Progenitor cell of endocrine pancreas (in vitro differentiated cells): Measurements from ENCODE around the gene ZBTB21. TPM values are rescaled to one million over a fixed set of nuclear protein-coding genes. Genes with fewer than 3 reads are reported as not detected.
A peak's percentile ranks its signal among the peaks of the same experiment; 100 is the strongest.

ENCODE experiments used
- DNase-seq: peaks from one replicate; pipeline ENCODE4 v3.0.0; 2021; ENCODE audit warnings: low spot score; ENCODE audit not compliant: unreplicated experiment
- H3K27ac Mint-ChIP-seq: 2 replicates; pipeline ENCODE4 v1.8.0; 2021; ENCODE audit warnings: mild to moderate bottlenecking, moderate library complexity, mixed read lengths
- H3K27me3 Mint-ChIP-seq: 2 replicates; pipeline ENCODE4 v1.8.0; 2021; ENCODE audit warnings: mixed read lengths
- H3K36me3 Mint-ChIP-seq: 2 replicates; pipeline ENCODE4 v1.8.0; 2022; ENCODE audit warnings: mixed read lengths; ENCODE audit not compliant: insufficient read depth
- H3K4me1 Mint-ChIP-seq: 2 replicates; pipeline ENCODE4 v1.8.0; 2021; ENCODE audit warnings: low read depth, mixed read lengths
- H3K4me3 Mint-ChIP-seq: 2 replicates; pipeline ENCODE4 v1.8.0; 2021; ENCODE audit warnings: low read depth, mild to moderate bottlenecking, moderate library complexity, mixed read lengths
- H3K9me3 Mint-ChIP-seq: 2 replicates; pipeline ENCODE4 v1.8.0; 2021; ENCODE audit warnings: low read depth, mixed read lengths
- CTCF ChIP-seq: fragments of 200-600 bp; sonication (generic); IDR thresholded peaks from one replicate; pipeline ENCODE4 v1.5.0; 2021; ENCODE audit warnings: antibody characterized with exemption, mild to moderate bottlenecking; ENCODE audit not compliant: unreplicated experiment
- total RNA-seq: library from RNA; stranded (reverse); gene quantifications from 2 replicates; pipeline ENCODE4 v1.2.1, GENCODE V29; 2021

The ZBTB21 gene
- total RNA-seq, 1 donor from 2014 or later = 15.7 TPM

DNA sequence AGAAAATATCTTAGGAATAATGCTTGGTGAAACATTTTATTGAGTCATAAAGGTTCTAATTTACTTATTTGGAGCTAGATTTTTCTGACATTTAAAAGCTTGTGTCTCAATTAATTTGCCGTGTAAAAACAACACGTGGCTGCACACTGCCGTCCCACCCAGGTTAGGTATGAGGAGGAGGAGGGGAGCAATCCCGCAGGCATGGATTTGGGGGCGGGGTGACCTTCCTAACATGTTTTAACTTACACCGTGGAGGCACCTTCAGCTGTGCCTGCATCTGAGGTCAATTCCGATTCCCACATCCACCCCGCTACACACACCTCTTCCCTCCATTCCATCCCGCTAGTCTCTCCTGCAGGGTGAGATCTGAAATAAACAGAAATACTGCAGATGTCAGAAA is 32.5 kb upstream of the ZBTB21 start:
- no peak for DNase-seq
- no peak for TF ChIP-seq CTCF
- H3K4me3 Mint-ChIP-seq = no peak overlapping the region
- H3K4me1 Mint-ChIP-seq = peaks cover 10% of the 10 kb centered on the region
- H3K9me3 Mint-ChIP-seq = peaks cover 3% of the 10 kb centered on the region
- peaks cover 10% of the 10 kb centered on the region for H3K27me3 Mint-ChIP-seq
- no peak overlapping the region for H3K27ac Mint-ChIP-seq
- no peaks in the 10 kb centered on the region for H3K36me3 Mint-ChIP-seq

DNA sequence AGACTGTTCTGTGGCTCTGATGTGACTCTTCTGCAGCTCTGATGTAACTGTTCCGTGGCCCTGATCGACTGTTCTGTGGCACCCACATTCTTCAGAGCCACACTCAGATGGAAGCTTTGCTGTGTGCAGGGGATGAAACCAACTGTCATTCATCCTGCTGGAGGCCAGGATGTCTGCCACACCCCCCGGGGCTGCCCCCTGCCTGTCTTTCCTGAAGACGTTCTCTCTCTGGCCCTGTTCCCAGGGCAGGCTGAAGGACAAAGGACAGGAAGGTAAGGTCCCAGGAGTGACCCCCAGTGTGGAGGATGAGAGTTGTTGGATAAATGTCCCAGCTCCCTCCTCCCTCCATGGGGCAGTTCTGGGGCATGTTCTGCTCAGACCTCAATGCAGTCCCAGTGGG is 31.6 kb upstream of the ZBTB21 start:
- H3K27ac Mint-ChIP-seq = no peak overlapping the region
- DNase-seq = no peak
- no peaks in the 10 kb centered on the region for H3K36me3 Mint-ChIP-seq
- TF ChIP-seq CTCF = no peak
- no peak overlapping the region for H3K4me3 Mint-ChIP-seq
- H3K4me1 Mint-ChIP-seq = peaks cover 10% of the 10 kb centered on the region
- peaks cover 3% of the 10 kb centered on the region for H3K9me3 Mint-ChIP-seq
- H3K27me3 Mint-ChIP-seq = peaks cover 10% of the 10 kb centered on the region

GRCh38 chr21:42041246-42041645 is 31.1 kb upstream of the ZBTB21 start:
- H3K4me1 Mint-ChIP-seq = peaks cover 10% of the 10 kb centered on the region

DNA sequence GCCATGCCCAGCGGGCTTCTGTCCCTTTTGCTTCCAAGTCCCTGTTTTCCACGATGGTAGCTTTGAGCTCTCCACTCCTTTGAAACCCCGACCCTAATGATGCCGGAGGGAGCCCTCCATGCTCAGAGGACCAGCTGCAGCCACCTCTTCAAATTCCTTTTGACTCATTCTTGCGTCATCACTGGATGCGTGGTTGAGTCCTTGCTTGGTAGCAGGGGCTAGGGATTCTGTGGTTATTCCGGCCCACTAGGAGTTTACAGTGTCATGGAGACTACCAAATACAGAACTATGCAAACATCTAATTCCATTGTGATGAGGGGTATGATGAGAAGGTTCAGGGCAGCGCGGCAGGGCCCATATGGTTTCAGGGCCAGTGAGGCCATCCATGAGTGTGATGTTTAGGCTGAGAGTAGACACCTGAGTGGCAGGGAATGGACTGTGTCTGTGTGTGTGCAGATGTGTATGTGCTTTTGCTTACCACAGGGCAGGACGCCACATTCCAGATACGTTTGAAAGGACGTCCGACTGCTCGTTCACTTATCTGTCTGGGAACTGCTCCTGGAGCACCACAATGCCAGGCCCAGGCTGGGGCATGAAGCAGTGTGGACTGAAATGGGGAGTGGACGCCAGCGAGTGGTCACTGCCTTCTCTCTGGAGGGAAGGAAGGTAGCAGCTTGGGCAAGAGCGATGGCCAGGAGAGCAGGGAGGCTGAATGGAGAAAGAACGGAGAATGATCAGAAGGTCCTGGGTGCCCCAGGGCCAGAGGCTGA is 30.4 kb upstream of the ZBTB21 start:
- no peak for TF ChIP-seq CTCF
- Mint-ChIP-seq H3K4me3 (no peak overlapping the region), H3K36me3 (no peaks in the 10 kb centered on the region), H3K27ac (peak overlapping the region; percentile 42), H3K4me1 (peaks cover 10% of the 10 kb centered on the region), H3K27me3 (peaks cover 10% of the 10 kb centered on the region), H3K9me3 (peaks cover 3% of the 10 kb centered on the region)
- DNase-seq = no peak

More at GRCh38 chr21:42041246-42041645, 31.1 kb upstream of the ZBTB21 start:
- H3K36me3 Mint-ChIP-seq = no peaks in the 10 kb centered on the region
- H3K9me3 Mint-ChIP-seq = peaks cover 3% of the 10 kb centered on the region
- no peak for DNase-seq
- H3K27ac Mint-ChIP-seq = peak overlapping the region; percentile 48
- no peak overlapping the region for H3K4me3 Mint-ChIP-seq
- peaks cover 10% of the 10 kb centered on the region for H3K27me3 Mint-ChIP-seq
- no peak for TF ChIP-seq CTCF

DNA sequence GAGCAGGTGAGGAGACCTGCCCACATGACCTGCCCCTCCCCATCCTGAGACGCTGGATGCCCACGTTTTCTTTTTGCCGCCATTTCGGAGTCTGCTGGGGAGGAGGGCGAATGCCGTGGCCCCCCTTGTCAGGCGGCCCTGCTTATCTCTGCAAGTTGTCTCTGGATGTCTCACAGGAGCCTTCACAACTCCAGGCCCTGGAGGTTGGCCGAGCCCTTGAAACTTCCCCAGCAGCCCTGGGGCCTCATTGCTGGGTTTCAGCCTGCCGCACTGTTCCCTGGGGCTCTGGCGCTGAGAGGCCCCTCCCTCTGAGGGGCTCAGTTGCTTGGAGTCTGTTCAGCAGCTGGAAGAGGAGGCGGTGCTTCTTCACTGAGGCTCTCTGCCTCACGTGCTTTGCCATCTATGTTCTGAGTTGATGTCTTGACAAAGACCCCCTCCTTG is 29.8 kb upstream of the ZBTB21 start:
- DNase-seq = no peak
- peaks cover 5% of the 10 kb centered on the region for H3K9me3 Mint-ChIP-seq
- H3K4me3 Mint-ChIP-seq = no peak overlapping the region
- H3K36me3 Mint-ChIP-seq = no peaks in the 10 kb centered on the region
- H3K27ac Mint-ChIP-seq = no peak overlapping the region
- peaks cover 12% of the 10 kb centered on the region for H3K27me3 Mint-ChIP-seq
- peaks cover 10% of the 10 kb centered on the region for H3K4me1 Mint-ChIP-seq
- TF ChIP-seq CTCF = no peak
